Trophoblast cell (in vitro differentiated cells and primary cell): ENCODE measurements around the gene CMTM6.

Experiments used
- DNase-seq, 2 donors: peaks; one replicate each; pipeline ENCODE4 v3.0.0-alpha.2; 2016
- H2AFZ ChIP-seq: 2 replicates; pipeline ENCODE4 v1.6.1; 2013; ENCODE audit warnings: low read length, moderate library complexity, mild to moderate bottlenecking; ENCODE audit not compliant: insufficient read depth, poor library complexity
- H2AK5ac ChIP-seq: 2 replicates; pipeline ENCODE4 v1.6.1; 2013; ENCODE audit warnings: mild to moderate bottlenecking, low read length
- H2BK120ac ChIP-seq: 2 replicates; pipeline ENCODE4 v1.6.1; 2013; ENCODE audit warnings: low read length, mild to moderate bottlenecking, moderate library complexity; ENCODE audit not compliant: insufficient read depth, poor library complexity
- H2BK12ac ChIP-seq: 2 replicates; pipeline ENCODE4 v1.6.1; 2013; ENCODE audit warnings: mild to moderate bottlenecking, low read length, moderate library complexity
- H2BK5ac ChIP-seq: 2 replicates; pipeline ENCODE4 v1.6.1; 2013; ENCODE audit warnings: low read length, low read depth, moderate library complexity, mild to moderate bottlenecking; ENCODE audit not compliant: poor library complexity
- H3K14ac ChIP-seq: 2 replicates; pipeline ENCODE4 v1.6.1; 2013; ENCODE audit warnings: mild to moderate bottlenecking, low read length
- H3K18ac ChIP-seq: 2 replicates; pipeline ENCODE4 v1.6.1; 2013; ENCODE audit warnings: mild to moderate bottlenecking, low read length
- H3K23ac ChIP-seq: 2 replicates; pipeline ENCODE4 v1.6.1; 2013; ENCODE audit warnings: low read length
- H3K27ac ChIP-seq: 2 replicates; pipeline ENCODE4 v1.5.1; 2013; ENCODE audit warnings: low read depth, mild to moderate bottlenecking, inconsistent platforms, low read length, moderate library complexity
- H3K27me3 ChIP-seq: 2 replicates; pipeline ENCODE4 v1.6.1; 2013; ENCODE audit warnings: inconsistent platforms, mild to moderate bottlenecking, low read length, moderate library complexity; ENCODE audit not compliant: insufficient read depth
- H3K36me3 ChIP-seq, 2 experiments: 1 replicate in 1 of 2; 2 replicates in 1 of 2; pipeline ENCODE4 v1.6.1; 2013; ENCODE audit warnings: low read length in 2 of 2, mild to moderate bottlenecking in 2 of 2, moderate library complexity in 1 of 2; ENCODE audit not compliant: insufficient read depth in 2 of 2, control insufficient read depth in 1 of 2
- H3K4ac ChIP-seq: 2 replicates; pipeline ENCODE4 v1.6.1; 2013; ENCODE audit warnings: low read depth, mild to moderate bottlenecking, low read length, moderate library complexity
- H3K4me1 ChIP-seq, 2 experiments: 1 replicate in 1 of 2; 2 replicates in 1 of 2; pipeline ENCODE4 v1.6.1; 2013; ENCODE audit warnings: low read length in 2 of 2, mild to moderate bottlenecking in 2 of 2, moderate library complexity in 1 of 2; ENCODE audit not compliant: insufficient read depth in 2 of 2, control insufficient read depth in 1 of 2
- H3K4me2 ChIP-seq: 2 replicates; pipeline ENCODE4 v1.6.1; 2013; ENCODE audit warnings: inconsistent platforms, mild to moderate bottlenecking, low read length, moderate library complexity
- H3K4me3 ChIP-seq: 2 replicates; pipeline ENCODE4 v1.5.1; 2013; ENCODE audit warnings: mild to moderate bottlenecking, low read depth, low read length, inconsistent platforms
- H3K79me1 ChIP-seq: one replicate; pipeline ENCODE4 v1.6.1; 2013; ENCODE audit warnings: low read length
- H3K79me2 ChIP-seq: 2 replicates; pipeline ENCODE4 v1.6.1; 2013; ENCODE audit warnings: low read length, mild to moderate bottlenecking; ENCODE audit not compliant: control insufficient read depth, insufficient read depth, poor library complexity
- H3K9ac ChIP-seq: 2 replicates; pipeline ENCODE4 v1.6.1; 2013; ENCODE audit warnings: mild to moderate bottlenecking, low read length
- H3K9me3 ChIP-seq: 2 replicates; pipeline ENCODE4 v1.6.1; 2013; ENCODE audit warnings: low read depth, mild to moderate bottlenecking, control low read depth, inconsistent platforms, low read length; ENCODE audit not compliant: insufficient read depth
- H4K12ac ChIP-seq: 2 replicates; pipeline ENCODE4 v1.6.1; 2013; ENCODE audit warnings: low read depth, mild to moderate bottlenecking, low read length, moderate library complexity
- H4K8ac ChIP-seq: 2 replicates; pipeline ENCODE4 v1.6.1; 2013; ENCODE audit warnings: low read depth, mild to moderate bottlenecking, low read length, moderate library complexity
- H4K91ac ChIP-seq: one replicate; pipeline ENCODE4 v1.6.1; 2013; ENCODE audit warnings: low read depth, mild to moderate bottlenecking, low read length, moderate library complexity
- WGBS: extraction: QIAGEN DNeasy Blood & Tissue Kit; methylation state at CpG from one replicate; pipeline ENCODE4 v1.1.7; 2013; ENCODE audit warnings: missing lambda C conversion rate; ENCODE audit not compliant: insufficient read length, insufficient coverage; ENCODE audit errors: extremely low coverage; 5-methylcytosine and 5-hydroxymethylcytosine counted together

Gene CMTM6

DNA sequence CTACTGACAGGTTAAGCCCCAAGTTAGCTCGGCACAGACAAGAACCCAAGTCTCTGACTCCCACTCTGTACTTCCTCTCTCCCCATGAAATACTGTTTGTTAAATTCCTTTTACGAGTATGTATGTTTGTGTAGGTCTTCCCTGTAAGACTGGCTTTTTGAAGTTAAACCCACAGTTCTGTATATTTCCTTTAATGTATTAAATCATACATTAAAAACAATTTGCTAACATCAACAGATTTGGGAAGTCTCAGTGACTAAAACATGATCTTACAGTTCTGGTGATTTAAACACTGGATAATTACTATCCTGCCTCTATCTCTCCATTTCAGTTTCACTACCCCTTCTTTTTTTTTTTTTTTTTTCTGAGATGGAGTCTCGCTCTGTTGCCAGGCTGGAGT is 4.4 kb downstream of the CMTM6 start:
- no peak overlapping the region for H3K4me3 ChIP-seq
- no peak overlapping the region for H2AK5ac ChIP-seq
- no peak overlapping the region for H3K23ac ChIP-seq
- H3K9ac ChIP-seq: no peak overlapping the region
- no peak overlapping the region for H3K18ac ChIP-seq
- no peak overlapping the region for H4K91ac ChIP-seq
- no peak overlapping the region for H4K12ac ChIP-seq
- H3K79me1 ChIP-seq: peaks cover 4% of the 10 kb centered on the region
- no peaks in the 10 kb centered on the region for H3K27me3 ChIP-seq
- H3K14ac ChIP-seq: no peak overlapping the region
- no peak overlapping the region for H4K8ac ChIP-seq
- H3K79me2 ChIP-seq: peaks cover 5% of the 10 kb centered on the region
- H3K4ac ChIP-seq: no peak overlapping the region
- no peak overlapping the region for H3K4me2 ChIP-seq
- no peak for DNase-seq
- no peak overlapping the region for H2BK5ac ChIP-seq
- peaks cover 2% of the 10 kb centered on the region for H3K9me3 ChIP-seq
- H2BK12ac ChIP-seq: no peak overlapping the region
- no peak overlapping the region for H3K27ac ChIP-seq
- peaks cover 8 to 12% of the 10 kb centered on the region in 2 experiments for H3K4me1 ChIP-seq
- no CpG with 5 or more reads among the region's 3 CpGs for WGBS
- H2BK120ac ChIP-seq: no peak overlapping the region
- no peaks in the 10 kb centered on the region for H3K36me3 ChIP-seq
- H2AFZ ChIP-seq: no peak overlapping the region

- H3K27me3 ChIP-seq: no peaks in the 10 kb centered on the region
- peaks cover 8 to 13% of the 10 kb centered on the region in 2 experiments for H3K4me1 ChIP-seq
- H4K12ac ChIP-seq: no peak overlapping the region
- no peak overlapping the region for H2BK120ac ChIP-seq
- DNase-seq: no peak
- H3K4me3 ChIP-seq: no peak overlapping the region
- no peak overlapping the region for H2AFZ ChIP-seq
- no peak overlapping the region for H2BK5ac ChIP-seq
- H3K79me2 ChIP-seq: no peaks in the 10 kb centered on the region
- no peak overlapping the region for H3K4me2 ChIP-seq
- H3K27ac ChIP-seq: no peak overlapping the region
- no peak overlapping the region for H3K9ac ChIP-seq
- H4K8ac ChIP-seq: no peak overlapping the region
- H3K36me3 ChIP-seq: no peaks in the 10 kb centered on the region
- H4K91ac ChIP-seq: no peak overlapping the region
- no CpG with 5 or more reads among the region's 2 CpGs for WGBS
- H2AK5ac ChIP-seq: no peak overlapping the region
- H3K9me3 ChIP-seq: no peaks in the 10 kb centered on the region
- H3K79me1 ChIP-seq: no peaks in the 10 kb centered on the region
- H3K14ac ChIP-seq: no peak overlapping the region
- no peak overlapping the region for H2BK12ac ChIP-seq
- no peak overlapping the region for H3K18ac ChIP-seq
- H3K23ac ChIP-seq: no peak overlapping the region
- no peak overlapping the region for H3K4ac ChIP-seq
Measured at GRCh38 chr3:32495609-32496008, 7.0 kb downstream of the CMTM6 start.

DNA sequence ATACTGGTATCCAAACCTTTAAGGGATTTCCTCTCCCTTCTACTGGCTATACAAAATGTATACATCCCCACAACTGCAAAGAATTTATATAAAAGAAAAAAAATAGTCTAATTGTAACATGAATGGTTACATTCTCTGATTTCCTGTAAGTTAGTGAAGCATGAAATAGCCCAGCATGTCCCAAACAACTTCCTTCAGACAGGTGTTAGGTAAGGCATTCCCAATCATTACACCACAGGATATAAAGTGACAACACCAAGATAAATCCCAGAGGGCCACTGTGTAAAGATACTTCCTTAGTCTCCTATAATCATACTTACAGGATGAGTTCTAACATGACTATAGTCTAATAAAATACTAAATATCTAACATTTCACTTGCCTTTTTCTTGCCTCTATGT is 7.6 kb downstream of the CMTM6 start:
- H2BK12ac ChIP-seq: no peak overlapping the region
- no peak overlapping the region for H2BK5ac ChIP-seq

DNA sequence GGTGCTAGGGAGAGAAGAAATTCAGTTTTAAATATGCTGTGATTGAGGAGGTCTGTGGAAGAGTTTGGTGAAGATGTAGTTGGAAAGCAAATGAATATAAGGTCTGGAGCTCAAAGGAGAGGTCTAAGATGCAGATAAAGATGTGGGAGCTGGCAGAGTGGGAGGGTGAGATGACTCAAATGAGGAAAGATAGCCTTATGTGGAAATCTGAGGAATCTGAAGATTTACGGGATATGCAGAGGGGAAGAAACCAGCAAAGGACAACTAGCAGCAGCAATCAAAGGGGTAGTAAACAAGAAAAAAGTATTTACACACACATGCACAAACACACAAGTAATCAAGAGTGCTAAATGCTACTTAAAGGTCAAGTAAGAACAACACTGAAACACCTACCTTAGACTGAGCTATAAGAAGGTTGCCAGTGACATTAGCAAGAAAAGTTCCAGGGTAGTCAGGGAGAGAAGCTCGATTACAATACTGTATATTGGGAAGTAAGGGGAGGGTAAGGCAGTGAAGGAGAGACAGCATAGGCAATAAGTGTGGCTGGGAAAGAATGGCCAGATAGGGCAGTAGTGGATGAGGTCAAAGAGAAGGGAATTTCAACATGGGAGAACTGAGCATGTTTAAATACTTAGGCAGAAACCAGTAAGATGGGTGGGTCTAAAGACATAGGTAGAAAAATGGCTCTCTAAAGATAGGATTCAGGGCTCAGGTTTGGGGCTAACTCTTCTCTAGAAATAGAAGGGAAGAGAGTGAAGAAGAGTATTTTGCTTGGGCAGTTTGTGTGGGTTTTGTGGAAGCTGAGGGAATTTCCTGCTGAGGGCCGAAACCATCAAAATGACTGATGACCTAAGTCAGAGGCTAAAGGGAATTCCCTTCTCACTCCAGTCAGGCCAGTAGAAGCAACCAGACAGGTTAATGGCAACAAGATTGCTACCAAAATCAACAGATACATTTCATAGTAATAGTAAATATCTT is 8.9 kb downstream of the CMTM6 start:
- H3K4me3 ChIP-seq: no peak overlapping the region
- no peak overlapping the region for H3K18ac ChIP-seq
- H3K36me3 ChIP-seq: no peaks in the 10 kb centered on the region
- no peaks in the 10 kb centered on the region for H3K9me3 ChIP-seq
- no peak overlapping the region for H2BK12ac ChIP-seq
- no peak overlapping the region for H4K8ac ChIP-seq
- no peak overlapping the region for H2BK120ac ChIP-seq
- H3K4me1 ChIP-seq: peaks cover 8 to 13% of the 10 kb centered on the region in 2 experiments
- no peak overlapping the region for H4K91ac ChIP-seq
- no peak overlapping the region for H3K9ac ChIP-seq
- no peak overlapping the region for H4K12ac ChIP-seq
- no peak overlapping the region for H3K4me2 ChIP-seq
- no peak overlapping the region for H3K23ac ChIP-seq
- no CpG with 5 or more reads among the region's 3 CpGs for WGBS
- no peak overlapping the region for H2BK5ac ChIP-seq
- peak overlapping the region; percentile 64 for H2AK5ac ChIP-seq
- H3K27me3 ChIP-seq: no peaks in the 10 kb centered on the region
- H3K14ac ChIP-seq: no peak overlapping the region
- no peaks in the 10 kb centered on the region for H3K79me2 ChIP-seq
- no peak overlapping the region for H2AFZ ChIP-seq
- peak; percentile 17 to 57 for DNase-seq
- no peak overlapping the region for H3K4ac ChIP-seq
- no peaks in the 10 kb centered on the region for H3K79me1 ChIP-seq
- peak overlapping the region; percentile 1 for H3K27ac ChIP-seq

More for the DNA sequence above, 7.6 kb downstream of the CMTM6 start:
- DNase-seq: no peak
- no peak overlapping the region for H3K9ac ChIP-seq
- H3K79me1 ChIP-seq: no peaks in the 10 kb centered on the region
- no peak overlapping the region for H2AFZ ChIP-seq
- no peaks in the 10 kb centered on the region for H3K79me2 ChIP-seq
- H3K27me3 ChIP-seq: no peaks in the 10 kb centered on the region
- no peak overlapping the region for H2BK120ac ChIP-seq
- no peak overlapping the region for H3K4ac ChIP-seq
- no peak overlapping the region for H2AK5ac ChIP-seq
- H3K14ac ChIP-seq: no peak overlapping the region
- no peak overlapping the region for H3K18ac ChIP-seq
- H3K36me3 ChIP-seq: no peaks in the 10 kb centered on the region
- no peak overlapping the region for H3K23ac ChIP-seq
- H3K4me2 ChIP-seq: no peak overlapping the region
- H3K9me3 ChIP-seq: no peaks in the 10 kb centered on the region
- no peak overlapping the region for H3K4me3 ChIP-seq
- no peak overlapping the region for H3K27ac ChIP-seq
- peaks cover 8 to 13% of the 10 kb centered on the region in 2 experiments for H3K4me1 ChIP-seq
- no peak overlapping the region for H4K12ac ChIP-seq
- H4K8ac ChIP-seq: no peak overlapping the region
- H4K91ac ChIP-seq: no peak overlapping the region
